HG03460 (cell line): ENCODE results near the gene GAPDH.
"Not testable (repeated sequence)": the region's sequence is repeated elsewhere in the genome, so short reads cannot be mapped to it uniquely, and the experiment has no call there.

Source experiments
- ATAC-seq: cut with Tn5 transposase; IDR thresholded peaks from one replicate; pipeline ENCODE4 v1.9.1; 2021; ENCODE audit not compliant: unreplicated experiment

Gene GAPDH

DNA sequence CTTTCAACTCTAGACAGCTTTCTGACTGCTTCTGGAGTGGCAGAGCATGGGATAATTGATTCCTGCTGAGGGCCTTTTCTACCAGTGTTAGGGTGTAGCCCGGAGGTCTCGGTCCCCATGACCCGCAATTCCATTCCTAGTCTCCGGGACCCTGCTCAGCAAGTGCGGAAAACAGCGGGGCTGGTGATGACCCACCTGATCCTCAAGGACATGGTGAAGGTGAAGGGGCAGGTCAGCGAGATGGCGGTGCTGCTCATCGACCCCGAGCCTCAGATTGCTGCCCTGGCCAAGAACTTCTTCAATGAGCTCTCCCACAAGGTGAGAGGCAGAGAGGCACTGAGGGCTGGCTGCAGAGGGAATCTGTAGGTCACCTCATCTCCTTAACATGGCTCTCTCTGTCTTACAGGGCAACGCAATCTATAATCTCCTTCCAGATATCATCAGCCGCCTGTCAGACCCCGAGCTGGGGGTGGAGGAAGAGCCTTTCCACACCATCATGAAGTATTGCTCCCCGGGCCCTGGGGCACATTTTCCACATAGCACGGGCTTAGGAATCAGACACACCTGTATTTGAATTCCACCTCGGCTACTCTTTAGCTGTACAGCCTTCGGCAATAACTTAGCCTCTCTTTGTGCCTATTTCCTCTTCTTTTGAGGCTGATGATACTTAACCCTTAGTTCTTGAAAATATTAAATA is 5.6 kb upstream of the GAPDH start:
- no peak for ATAC-seq

DNA sequence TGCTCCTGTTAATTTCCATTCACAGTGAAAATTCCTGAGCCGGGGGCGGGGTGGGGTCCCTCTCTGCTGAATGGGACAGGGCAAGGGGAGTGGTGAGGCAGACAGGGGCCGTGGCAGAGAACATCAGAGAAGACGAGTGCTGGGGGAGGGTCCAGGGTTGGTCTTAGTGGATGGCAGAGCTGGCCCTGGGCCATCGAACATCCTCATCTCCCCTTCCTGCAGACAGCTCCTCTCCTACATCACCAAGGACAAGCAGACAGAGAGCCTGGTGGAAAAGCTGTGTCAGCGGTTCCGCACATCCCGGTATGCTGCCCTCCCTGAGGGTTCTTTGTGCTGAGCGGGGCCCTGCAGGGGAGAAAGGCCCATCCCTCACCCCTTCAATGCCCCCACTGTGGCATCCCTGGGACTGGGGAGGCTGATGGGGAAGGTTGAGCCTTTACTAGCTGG is 5.0 kb upstream of the GAPDH start:
- no peak for ATAC-seq

DNA sequence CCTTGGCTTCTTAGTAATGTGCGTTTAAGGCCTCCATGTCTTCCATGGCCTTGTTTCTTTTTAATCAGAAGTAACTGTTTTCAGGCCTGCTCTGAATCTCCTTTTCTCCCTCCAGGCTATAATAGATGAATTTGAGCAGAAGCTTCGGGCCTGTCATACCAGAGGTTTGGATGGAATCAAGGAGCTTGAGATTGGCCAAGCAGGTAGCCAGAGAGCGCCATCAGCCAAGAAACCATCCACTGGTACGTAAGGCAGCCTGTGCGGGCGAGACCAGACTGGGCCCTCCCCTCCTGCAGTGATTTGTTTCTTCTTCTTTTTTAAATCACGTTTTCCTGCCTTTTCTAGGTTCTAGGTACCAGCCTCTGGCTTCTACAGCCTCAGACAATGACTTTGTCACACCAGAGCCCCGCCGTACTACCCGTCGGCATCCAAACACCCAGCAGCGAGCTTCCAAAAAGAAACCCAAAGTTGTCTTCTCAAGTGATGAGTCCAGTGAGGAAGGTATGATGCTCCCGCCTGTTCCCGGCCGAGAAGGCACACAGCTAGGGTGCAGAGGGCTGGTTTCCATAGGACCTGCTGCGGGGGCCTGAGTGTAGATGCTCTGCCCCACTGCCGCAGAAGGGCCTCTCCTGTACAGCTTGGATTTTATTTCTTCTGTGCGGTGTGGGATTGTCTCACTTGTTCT is 3.6 kb upstream of the GAPDH start:
- ATAC-seq = no peak

DNA sequence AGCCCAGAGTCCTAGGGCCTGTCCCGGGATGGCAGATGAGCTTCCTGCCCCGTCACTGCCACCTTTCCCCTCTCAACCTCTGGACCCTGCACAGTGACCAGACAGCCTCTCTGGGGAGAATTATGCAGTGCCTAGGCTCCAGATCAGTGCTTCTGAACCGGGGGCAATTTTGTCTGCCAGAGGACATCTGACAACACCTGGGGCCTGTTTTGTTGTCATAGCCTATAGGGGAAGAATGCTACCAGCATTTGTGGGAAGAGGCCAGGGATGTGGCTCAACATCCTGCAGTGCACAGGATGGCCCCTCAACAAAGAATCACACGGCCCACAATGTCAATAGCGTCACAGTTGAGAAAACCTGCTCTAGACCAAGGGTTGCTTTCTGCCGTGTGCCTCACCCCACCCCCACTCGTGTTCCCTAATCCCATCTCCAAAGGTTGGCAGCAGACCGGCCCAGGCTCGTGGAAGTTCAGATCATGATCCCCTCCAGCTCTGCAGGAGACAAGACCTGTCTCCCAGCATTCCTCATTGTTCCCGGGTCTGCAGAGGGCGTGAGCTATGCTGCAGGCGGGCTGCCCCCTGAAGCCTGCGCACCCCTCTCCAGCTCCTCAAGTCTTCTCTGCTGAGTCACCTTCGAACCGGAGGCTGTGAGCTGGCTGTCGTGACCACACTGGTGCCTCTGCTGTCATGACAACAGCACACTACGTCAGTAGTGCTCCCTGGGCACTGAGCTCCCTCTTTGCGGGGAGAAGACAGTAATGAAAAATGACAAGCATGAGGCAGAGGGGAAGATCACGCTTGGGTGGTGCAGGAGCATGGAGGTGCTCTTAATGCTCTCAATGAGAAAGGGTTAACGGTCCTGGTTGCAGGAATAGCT is 2.0 kb upstream of the GAPDH start:
- ATAC-seq = peak; percentile 24

DNA sequence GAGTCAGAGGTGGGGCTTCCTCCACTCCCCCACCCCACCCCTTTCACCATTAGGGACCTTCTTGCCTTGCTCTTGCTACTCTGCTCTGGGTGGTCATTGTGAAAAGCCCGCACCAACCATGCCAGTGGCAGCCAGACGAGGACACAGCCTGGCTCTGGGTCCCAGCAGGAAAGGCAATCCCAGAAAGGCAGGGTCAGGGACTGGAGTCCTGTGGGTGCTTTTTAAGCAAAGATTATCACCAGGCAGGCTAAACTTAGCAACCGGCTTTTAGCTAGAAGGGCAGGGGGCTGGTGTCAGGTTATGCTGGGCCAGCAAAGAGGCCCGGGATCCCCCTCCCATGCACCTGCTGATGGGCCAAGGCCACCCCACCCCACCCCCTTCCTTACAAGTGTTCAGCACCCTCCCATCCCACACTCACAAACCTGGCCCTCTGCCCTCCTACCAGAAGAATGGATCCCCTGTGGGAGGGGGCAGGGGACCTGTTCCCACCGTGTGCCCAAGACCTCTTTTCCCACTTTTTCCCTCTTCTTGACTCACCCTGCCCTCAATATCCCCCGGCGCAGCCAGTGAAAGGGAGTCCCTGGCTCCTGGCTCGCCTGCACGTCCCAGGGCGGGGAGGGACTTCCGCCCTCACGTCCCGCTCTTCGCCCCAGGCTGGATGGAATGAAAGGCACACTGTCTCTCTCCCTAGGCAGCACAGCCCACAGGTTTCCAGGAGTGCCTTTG is 1.2 kb upstream of the GAPDH start:
- ATAC-seq = peak; percentile 17

DNA sequence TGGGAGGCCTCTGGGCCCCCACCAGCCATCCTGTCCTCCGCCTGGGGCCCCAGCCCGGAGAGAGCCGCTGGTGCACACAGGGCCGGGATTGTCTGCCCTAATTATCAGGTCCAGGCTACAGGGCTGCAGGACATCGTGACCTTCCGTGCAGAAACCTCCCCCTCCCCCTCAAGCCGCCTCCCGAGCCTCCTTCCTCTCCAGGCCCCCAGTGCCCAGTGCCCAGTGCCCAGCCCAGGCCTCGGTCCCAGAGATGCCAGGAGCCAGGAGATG is 729 bp upstream of the GAPDH start:
- ATAC-seq = peak; percentile 4

DNA sequence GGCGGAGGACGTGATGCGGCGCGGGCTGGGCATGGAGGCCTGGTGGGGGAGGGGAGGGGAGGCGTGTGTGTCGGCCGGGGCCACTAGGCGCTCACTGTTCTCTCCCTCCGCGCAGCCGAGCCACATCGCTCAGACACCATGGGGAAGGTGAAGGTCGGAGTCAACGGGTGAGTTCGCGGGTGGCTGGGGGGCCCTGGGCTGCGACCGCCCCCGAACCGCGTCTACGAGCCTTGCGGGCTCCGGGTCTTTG is 303 bp downstream of the GAPDH start:
- ATAC-seq = no peak

DNA sequence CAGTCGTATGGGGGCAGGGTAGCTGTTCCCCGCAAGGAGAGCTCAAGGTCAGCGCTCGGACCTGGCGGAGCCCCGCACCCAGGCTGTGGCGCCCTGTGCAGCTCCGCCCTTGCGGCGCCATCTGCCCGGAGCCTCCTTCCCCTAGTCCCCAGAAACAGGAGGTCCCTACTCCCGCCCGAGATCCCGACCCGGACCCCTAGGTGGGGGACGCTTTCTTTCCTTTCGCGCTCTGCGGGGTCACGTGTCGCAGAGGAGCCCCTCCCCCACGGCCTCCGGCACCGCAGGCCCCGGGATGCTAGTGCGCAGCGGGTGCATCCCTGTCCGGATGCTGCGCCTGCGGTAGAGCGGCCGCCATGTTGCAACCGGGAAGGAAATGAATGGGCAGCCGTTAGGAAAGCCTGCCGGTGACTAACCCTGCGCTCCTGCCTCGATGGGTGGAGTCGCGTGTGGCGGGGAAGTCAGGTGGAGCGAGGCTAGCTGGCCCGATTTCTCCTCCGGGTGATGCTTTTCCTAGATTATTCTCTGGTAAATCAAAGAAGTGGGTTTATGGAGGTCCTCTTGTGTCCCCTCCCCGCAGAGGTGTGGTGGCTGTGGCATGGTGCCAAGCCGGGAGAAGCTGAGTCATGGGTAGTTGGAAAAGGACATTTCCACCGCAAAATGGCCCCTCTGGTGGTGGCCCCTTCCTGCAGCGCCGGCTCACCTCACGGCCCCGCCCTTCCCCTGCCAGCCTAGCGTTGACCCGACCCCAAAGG is 804 bp downstream of the GAPDH start:
- ATAC-seq = peak; percentile 0

DNA sequence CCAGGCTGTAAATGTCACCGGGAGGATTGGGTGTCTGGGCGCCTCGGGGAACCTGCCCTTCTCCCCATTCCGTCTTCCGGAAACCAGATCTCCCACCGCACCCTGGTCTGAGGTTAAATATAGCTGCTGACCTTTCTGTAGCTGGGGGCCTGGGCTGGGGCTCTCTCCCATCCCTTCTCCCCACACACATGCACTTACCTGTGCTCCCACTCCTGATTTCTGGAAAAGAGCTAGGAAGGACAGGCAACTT is 1.3 kb downstream of the GAPDH start:
- ATAC-seq = no peak

DNA sequence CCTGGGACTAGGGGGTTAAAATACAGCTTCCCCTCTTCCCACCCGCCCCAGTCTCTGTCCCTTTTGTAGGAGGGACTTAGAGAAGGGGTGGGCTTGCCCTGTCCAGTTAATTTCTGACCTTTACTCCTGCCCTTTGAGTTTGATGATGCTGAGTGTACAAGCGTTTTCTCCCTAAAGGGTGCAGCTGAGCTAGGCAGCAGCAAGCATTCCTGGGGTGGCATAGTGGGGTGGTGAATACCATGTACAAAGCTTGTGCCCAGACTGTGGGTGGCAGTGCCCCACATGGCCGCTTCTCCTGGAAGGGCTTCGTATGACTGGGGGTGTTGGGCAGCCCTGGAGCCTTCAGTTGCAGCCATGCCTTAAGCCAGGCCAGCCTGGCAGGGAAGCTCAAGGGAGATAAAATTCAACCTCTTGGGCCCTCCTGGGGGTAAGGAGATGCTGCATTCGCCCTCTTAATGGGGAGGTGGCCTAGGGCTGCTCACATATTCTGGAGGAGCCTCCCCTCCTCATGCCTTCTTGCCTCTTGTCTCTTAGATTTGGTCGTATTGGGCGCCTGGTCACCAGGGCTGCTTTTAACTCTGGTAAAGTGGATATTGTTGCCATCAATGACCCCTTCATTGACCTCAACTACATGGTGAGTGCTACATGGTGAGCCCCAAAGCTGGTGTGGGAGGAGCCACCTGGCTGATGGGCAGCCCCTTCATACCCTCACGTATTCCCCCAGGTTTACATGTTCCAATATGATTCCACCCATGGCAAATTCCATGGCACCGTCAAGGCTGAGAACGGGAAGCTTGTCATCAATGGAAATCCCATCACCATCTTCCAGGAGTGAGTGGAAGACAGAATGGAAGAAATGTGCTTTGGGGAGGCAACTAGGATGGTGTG is 1.9 kb downstream of the GAPDH start:
- no peak for ATAC-seq

DNA sequence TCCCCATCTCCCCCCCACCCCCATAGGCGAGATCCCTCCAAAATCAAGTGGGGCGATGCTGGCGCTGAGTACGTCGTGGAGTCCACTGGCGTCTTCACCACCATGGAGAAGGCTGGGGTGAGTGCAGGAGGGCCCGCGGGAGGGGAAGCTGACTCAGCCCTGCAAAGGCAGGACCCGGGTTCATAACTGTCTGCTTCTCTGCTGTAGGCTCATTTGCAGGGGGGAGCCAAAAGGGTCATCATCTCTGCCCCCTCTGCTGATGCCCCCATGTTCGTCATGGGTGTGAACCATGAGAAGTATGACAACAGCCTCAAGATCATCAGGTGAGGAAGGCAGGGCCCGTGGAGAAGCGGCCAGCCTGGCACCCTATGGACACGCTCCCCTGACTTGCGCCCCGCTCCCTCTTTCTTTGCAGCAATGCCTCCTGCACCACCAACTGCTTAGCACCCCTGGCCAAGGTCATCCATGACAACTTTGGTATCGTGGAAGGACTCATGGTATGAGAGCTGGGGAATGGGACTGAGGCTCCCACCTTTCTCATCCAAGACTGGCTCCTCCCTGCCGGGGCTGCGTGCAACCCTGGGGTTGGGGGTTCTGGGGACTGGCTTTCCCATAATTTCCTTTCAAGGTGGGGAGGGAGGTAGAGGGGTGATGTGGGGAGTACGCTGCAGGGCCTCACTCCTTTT is 2.7 kb downstream of the GAPDH start:
- ATAC-seq = no peak

DNA sequence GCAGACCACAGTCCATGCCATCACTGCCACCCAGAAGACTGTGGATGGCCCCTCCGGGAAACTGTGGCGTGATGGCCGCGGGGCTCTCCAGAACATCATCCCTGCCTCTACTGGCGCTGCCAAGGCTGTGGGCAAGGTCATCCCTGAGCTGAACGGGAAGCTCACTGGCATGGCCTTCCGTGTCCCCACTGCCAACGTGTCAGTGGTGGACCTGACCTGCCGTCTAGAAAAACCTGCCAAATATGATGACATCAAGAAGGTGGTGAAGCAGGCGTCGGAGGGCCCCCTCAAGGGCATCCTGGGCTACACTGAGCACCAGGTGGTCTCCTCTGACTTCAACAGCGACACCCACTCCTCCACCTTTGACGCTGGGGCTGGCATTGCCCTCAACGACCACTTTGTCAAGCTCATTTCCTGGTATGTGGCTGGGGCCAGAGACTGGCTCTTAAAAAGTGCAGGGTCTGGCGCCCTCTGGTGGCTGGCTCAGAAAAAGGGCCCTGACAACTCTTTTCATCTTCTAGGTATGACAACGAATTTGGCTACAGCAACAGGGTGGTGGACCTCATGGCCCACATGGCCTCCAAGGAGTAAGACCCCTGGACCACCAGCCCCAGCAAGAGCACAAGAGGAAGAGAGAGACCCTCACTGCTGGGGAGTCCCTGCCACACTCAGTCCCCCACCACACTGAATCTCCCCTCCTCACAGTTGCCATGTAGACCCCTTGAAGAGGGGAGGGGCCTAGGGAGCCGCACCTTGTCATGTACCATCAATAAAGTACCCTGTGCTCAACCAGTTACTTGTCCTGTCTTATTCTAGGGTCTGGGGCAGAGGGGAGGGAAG is 3.5 kb downstream of the GAPDH start:
- ATAC-seq = not testable (repeated sequence)

DNA sequence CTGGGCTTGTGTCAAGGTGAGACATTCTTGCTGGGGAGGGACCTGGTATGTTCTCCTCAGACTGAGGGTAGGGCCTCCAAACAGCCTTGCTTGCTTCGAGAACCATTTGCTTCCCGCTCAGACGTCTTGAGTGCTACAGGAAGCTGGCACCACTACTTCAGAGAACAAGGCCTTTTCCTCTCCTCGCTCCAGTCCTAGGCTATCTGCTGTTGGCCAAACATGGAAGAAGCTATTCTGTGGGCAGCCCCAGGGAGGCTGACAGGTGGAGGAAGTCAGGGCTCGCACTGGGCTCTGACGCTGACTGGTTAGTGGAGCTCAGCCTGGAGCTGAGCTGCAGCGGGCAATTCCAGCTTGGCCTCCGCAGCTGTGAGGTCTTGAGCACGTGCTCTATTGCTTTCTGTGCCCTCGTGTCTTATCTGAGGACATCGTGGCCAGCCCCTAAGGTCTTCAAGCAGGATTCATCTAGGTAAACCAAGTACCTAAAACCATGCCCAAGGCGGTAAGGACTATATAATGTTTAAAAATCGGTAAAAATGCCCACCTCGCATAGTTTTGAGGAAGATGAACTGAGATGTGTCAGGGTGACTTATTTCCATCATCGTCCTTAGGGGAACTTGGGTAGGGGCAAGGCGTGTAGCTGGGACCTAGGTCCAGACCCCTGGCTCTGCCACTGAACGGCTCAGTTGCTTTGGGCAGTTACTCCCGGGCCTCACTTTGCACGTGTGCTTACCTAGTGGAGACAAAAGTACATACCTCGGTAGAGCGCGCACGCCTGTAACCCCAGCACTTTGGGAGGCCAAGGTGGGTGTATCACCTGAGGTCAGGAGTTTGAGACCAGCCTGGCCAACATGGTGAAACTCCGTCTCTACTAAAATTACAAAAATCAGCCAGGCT is 4.3 kb downstream of the GAPDH start:
- no peak for ATAC-seq

DNA sequence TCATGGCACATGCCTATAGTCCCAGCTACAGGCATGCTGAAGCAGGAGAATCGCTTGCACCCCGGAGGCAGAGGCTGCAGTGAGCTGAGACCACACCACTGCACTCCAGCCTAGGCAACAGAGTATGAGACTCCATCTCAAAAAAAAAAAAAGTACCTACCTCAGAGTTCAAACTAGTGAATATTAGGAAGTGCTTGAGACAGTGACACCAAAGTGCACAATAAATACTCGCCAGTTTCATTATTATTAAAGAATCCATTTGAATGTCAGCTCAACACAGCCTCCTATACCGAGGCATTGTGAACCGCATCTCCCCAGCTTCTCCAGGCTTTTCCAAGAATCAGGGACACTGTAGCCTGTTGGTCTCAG is 5.0 kb downstream of the GAPDH start:
- no peak for ATAC-seq

DNA sequence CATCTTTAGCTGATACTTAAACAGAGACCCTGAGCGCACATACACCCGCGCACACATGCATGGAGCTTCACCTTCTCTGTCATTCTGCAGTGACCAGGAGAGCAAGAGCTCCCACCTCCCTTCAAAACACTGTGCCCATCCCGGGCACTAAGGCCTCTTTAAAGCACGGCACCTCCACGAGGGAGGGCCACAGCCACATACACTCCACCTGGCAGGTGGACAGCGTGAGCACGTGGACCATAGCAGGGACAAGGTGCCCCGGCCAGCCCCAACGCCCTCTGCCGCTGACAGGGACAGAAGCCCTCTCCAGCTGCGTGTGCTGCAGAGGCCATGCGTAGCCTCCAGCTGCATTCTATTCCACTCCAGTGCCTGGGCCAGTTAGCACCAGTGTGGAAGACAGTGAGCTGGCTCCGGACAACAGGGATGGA is 5.4 kb downstream of the GAPDH start:
- no peak for ATAC-seq

DNA sequence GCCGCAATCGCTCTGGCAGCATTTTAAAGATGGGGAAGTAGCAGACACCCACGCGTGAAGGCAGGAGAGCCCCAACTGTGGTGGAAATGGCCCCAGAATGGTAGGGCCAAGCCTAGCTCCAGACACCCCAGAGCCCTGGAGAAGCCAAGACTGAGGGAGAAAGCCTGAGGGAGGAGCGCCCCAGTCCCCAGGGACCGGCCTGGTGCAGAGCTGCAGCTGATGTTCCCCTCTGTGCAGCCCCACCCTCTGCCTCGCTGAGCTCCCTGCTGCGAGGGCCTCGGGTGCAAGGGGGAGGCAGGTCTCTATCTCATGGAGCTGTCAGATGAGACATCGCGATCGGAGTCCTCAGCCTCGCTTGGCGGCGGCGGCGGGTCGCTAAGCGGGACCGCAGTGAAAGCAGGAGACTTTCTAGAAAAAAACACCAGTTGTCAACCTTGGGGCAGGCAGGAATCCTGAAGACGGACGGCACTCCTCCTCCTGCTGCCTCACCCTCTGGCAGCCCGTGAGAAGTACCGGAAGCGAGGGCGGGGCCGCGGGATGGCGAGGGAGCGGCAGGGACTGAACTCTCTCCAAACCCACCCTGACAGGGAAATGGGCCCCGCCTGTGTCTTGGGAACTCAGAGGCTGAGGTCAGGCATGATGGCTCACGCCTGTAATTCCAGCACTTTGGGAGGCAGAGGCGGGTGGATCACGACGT is 6.0 kb downstream of the GAPDH start:
- ATAC-seq = no peak
